DMS79 treated with DMSO at 0.1 percent for 48 hours (cell line): Measurements from ENCODE around the gene ODF2.
A peak's percentile ranks its signal among the peaks of the same experiment; 100 is the strongest.
"Not testable (repeated sequence)": the region's sequence is repeated elsewhere in the genome, so short reads cannot be mapped to it uniquely, and the experiment has no call there.

Experiments
- DNase-seq: peaks from one replicate; lab custom pipeline; 2025; lab: John Stamatoyannopoulos, UW

ODF2 gene

GRCh38 chr9:128484686-128485413, 29.0 kb downstream of the ODF2 start:
- no peak for DNase-seq

GRCh38 chr9:128485414-128485855, 29.6 kb downstream of the ODF2 start:
- DNase-seq: no peak

GRCh38 chr9:128486201-128486600, 30.4 kb downstream of the ODF2 start:
- no peak for DNase-seq

GRCh38 chr9:128493424-128493823, 37.6 kb downstream of the ODF2 start:
- DNase-seq: no peak

GRCh38 chr9:128494108-128494745, 38.4 kb downstream of the ODF2 start:
- peak; percentile 47 for DNase-seq

GRCh38 chr9:128494746-128495129, 38.9 kb downstream of the ODF2 start:
- DNase-seq: no peak

- DNase-seq: no peak
These were observed 39.5 kb downstream of the ODF2 start for GRCh38 chr9:128495296-128495695.

GRCh38 chr9:128495804-128496417, 40.1 kb downstream of the ODF2 start:
- DNase-seq: no peak

- no peak for DNase-seq
These were observed 42.2 kb downstream of the ODF2 start for GRCh38 chr9:128497824-128498610.

GRCh38 chr9:128498911-128499310, 43.1 kb downstream of the ODF2 start:
- no peak for DNase-seq

GRCh38 chr9:128499920-128500319, 44.1 kb downstream of the ODF2 start:
- no peak for DNase-seq

GRCh38 chr9:128503415-128503825, 47.6 kb downstream of the ODF2 start:
- not testable (repeated sequence) for DNase-seq

GRCh38 chr9:128503870-128504269, 48.1 kb downstream of the ODF2 start:
- no peak for DNase-seq

GRCh38 chr9:128504485-128505413, 48.9 kb downstream of the ODF2 start, which contains the start of gene GLE1:
Gene GLE1, plus strand, starts transcription at chr9:128504719. Its CDS starts 87 bp downstream, at chr9:128504806.
- peak; percentile 88 for DNase-seq

- DNase-seq: no peak
These were observed 49.6 kb downstream of the ODF2 start for GRCh38 chr9:128505414-128505765.

GRCh38 chr9:128505906-128506305, 50.1 kb downstream of the ODF2 start:
- not testable (repeated sequence) for DNase-seq

GRCh38 chr9:128512820-128513219, 57.0 kb downstream of the ODF2 start:
- DNase-seq: no peak

GRCh38 chr9:128521956-128522355, 66.2 kb downstream of the ODF2 start:
- no peak for DNase-seq

- DNase-seq: peak; percentile 85
These were observed 67.6 kb downstream of the ODF2 start for GRCh38 chr9:128523199-128523925.

- no peak for DNase-seq
These were observed 70.9 kb downstream of the ODF2 start for GRCh38 chr9:128526720-128527119.
